SK-N-SH treated with all-trans-retinoic acid at 6 μM for 48 hours (cell line): ENCODE data around the gene H2AZ1.

Source experiments
- TF ChIP-seq, protein P1 (sequence below): fragments of 250-450 bp; sonication (Bioruptor Pico); IDR thresholded peaks from 2 replicates; pipeline ENCODE4 v1.5.1; 2020; ENCODE audit warnings: low read depth, mild to moderate bottlenecking, moderate library complexity
- TF ChIP-seq, protein P2 (sequence below): fragments of 250-450 bp; sonication (Bioruptor Pico); IDR thresholded peaks from 2 replicates; pipeline ENCODE4 v1.8.0; 2020; ENCODE audit warnings: mild to moderate bottlenecking, moderate library complexity, borderline replicate concordance

DNA sequence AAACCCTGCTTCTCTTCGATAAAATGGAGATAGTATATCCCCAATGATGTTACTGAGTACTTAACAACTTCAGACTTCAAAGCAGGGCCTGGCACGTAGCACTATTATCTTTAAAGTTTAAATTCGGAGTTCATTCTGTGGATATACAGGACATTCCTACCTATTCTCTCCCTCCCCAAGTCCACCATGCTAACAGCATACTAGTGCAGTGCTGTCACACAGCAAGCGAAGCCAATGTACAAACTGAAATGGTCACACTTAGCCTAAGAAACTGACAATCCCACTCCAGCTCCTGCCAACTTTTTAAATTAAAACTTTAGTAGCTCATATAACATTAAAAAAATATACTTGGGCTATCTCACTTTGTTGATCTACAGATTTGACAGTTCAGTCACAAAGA, 2.5 kb downstream of the H2AZ1 start:
- TF ChIP-seq, protein P1, sequence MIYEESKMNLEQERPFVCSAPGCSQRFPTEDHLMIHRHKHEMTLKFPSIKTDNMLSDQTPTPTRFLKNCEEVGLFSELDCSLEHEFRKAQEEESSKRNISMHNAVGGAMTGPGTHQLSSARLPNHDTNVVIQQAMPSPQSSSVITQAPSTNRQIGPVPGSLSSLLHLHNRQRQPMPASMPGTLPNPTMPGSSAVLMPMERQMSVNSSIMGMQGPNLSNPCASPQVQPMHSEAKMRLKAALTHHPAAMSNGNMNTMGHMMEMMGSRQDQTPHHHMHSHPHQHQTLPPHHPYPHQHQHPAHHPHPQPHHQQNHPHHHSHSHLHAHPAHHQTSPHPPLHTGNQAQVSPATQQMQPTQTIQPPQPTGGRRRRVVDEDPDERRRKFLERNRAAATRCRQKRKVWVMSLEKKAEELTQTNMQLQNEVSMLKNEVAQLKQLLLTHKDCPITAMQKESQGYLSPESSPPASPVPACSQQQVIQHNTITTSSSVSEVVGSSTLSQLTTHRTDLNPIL, result no peak
- TF ChIP-seq, protein P2, sequence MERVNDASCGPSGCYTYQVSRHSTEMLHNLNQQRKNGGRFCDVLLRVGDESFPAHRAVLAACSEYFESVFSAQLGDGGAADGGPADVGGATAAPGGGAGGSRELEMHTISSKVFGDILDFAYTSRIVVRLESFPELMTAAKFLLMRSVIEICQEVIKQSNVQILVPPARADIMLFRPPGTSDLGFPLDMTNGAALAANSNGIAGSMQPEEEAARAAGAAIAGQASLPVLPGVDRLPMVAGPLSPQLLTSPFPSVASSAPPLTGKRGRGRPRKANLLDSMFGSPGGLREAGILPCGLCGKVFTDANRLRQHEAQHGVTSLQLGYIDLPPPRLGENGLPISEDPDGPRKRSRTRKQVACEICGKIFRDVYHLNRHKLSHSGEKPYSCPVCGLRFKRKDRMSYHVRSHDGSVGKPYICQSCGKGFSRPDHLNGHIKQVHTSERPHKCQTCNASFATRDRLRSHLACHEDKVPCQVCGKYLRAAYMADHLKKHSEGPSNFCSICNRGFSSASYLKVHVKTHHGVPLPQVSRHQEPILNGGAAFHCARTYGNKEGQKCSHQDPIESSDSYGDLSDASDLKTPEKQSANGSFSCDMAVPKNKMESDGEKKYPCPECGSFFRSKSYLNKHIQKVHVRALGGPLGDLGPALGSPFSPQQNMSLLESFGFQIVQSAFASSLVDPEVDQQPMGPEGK (CRISPR knock-in tag), result no peak
